Muscle of back (tissue), 13 donors: ENCODE results near the gene GFPT1. TPM values are rescaled to one million over a fixed set of nuclear protein-coding genes. Genes with fewer than 3 reads are reported as not detected.
"Not testable (repeated sequence)": the region's sequence is repeated elsewhere in the genome, so short reads cannot be mapped to it uniquely, and the experiment has no call there.

Experiments
- DNase-seq, 3 donors: peaks; one replicate each; pipeline versions ENCODE4 v3.0.0 to v3.0.0-alpha.2; 2013
- long read RNA-seq, 9 donors: transcript quantifications; one replicate each; lab custom pipeline, GENCODE V29; 2026
- polyA plus RNA-seq, 10 donors: library from polyadenylated mRNA; unstranded; fragments of 120-200 nt; gene quantifications; one replicate each; pipeline ENCODE4 v1.2.1, GENCODE V29; 2013; ENCODE audit not compliant: insufficient read length in 10 of 10

GFPT1 gene
- polyA plus RNA-seq, result 10 to 100 TPM; 30.4 to 42.2 (median 34.4) TPM
- long read RNA-seq, donor 1, full-length matches to known transcripts, result 7 of 7 reads
- long read RNA-seq, donor 1, partial matches to known transcripts, result 0 of 7 reads
- long read RNA-seq, donor 1, other reads (novel, unspliced or antisense), result 0 of 7 reads
- long read RNA-seq, donor 2, full-length matches to known transcripts, result 6 of 6 reads
- long read RNA-seq, donor 2, partial matches to known transcripts, result 0 of 6 reads
- long read RNA-seq, donor 2, other reads (novel, unspliced or antisense), result 0 of 6 reads
- long read RNA-seq, donor 3, result 0 reads
- long read RNA-seq, donor 4, full-length matches to known transcripts, result 6 of 6 reads
- long read RNA-seq, donor 4, partial matches to known transcripts, result 0 of 6 reads
- long read RNA-seq, donor 4, other reads (novel, unspliced or antisense), result 0 of 6 reads
- long read RNA-seq, donor 5, full-length matches to known transcripts, result 3 of 13 reads
- long read RNA-seq, donor 5, partial matches to known transcripts, result 10 of 13 reads
- long read RNA-seq, donor 5, other reads (novel, unspliced or antisense), result 0 of 13 reads
- long read RNA-seq, donor 6, full-length matches to known transcripts, result 3 of 14 reads
- long read RNA-seq, donor 6, partial matches to known transcripts, result 11 of 14 reads
- long read RNA-seq, donor 6, other reads (novel, unspliced or antisense), result 0 of 14 reads
- long read RNA-seq, donor 7, full-length matches to known transcripts, result 2 of 2 reads
- long read RNA-seq, donor 7, partial matches to known transcripts, result 0 of 2 reads
- long read RNA-seq, donor 7, other reads (novel, unspliced or antisense), result 0 of 2 reads
- long read RNA-seq, donor 8, full-length matches to known transcripts, result 4 of 10 reads
- long read RNA-seq, donor 8, partial matches to known transcripts, result 6 of 10 reads
- long read RNA-seq, donor 8, other reads (novel, unspliced or antisense), result 0 of 10 reads
- long read RNA-seq, donor 9, full-length matches to known transcripts, result 1 of 1 reads
- long read RNA-seq, donor 9, partial matches to known transcripts, result 0 of 1 reads
- long read RNA-seq, donor 9, other reads (novel, unspliced or antisense), result 0 of 1 reads

DNA sequence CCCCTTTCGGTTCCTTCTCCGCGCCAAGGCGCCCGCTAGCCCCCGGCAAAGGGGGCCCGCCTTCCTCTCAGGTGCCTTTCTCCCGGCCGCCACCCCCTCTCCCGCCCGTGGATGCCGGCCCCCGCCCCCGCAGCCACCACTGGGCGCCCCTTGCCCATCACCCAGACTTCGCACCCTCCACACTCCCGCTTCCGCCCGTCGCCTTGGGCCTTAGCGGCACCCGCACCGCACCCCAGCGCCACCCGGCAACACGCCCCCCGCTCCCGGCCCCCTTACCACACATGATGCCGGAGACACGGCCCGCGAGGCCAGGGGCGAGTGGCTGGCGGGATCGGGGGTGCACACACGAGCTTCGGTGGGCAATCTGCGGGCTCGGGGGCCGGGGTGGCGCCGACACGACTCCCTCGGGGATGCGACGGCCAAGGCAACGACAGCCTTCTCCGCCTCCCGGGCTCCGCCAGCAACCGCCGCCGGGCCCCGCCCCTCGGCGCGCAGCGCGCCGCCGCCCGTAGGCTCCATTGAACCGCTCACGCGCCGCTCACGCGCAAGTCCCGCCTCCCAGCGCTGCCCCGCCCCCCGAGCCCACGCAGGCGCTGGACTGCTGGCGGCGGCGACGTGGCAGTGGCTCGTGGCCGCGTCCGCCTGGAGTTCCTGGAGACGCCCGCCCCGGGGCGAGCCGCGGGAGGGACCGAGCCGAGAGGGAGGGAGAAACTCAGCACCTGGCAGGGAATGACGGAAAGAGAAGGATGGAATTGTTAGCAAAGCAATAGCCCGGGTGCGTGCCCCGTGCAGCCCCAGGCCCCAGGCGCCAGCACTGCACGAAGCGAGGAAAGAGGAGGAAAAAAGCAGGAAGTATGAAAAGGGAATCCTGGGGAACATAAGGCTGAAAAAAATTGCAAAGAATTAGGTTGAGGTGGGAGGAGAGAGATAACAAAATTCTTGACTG is at the start of gene GFPT1:
Gene GFPT1 (minus strand): TSS at position 439 of the 946 bp plus-strand sequence. CDS start 156 bp downstream, at position 283.
- peak; percentile 97 to 99 (median 97) for DNase-seq

DNA sequence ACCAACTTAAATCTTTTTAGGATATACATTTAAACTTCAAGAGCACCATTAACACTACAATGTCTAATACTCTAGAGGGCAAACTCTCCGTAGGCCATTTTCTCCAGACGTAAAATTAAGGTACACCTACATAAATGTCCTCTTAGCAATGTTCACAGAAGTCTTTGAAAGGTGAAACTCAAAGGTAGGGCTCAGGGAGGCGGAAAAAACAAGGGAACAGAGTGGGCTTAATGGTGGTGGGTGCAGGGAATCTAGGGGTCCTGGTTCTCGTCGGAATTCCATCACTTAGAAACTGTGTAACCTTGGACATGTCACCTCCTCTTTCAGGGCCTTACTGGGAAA is 49.5 kb upstream of the GFPT1 start:
- no peak for DNase-seq

- no peak for DNase-seq
These were observed 47.7 kb upstream of the GFPT1 start for GRCh38 chr2:69434753-69435152.

DNA sequence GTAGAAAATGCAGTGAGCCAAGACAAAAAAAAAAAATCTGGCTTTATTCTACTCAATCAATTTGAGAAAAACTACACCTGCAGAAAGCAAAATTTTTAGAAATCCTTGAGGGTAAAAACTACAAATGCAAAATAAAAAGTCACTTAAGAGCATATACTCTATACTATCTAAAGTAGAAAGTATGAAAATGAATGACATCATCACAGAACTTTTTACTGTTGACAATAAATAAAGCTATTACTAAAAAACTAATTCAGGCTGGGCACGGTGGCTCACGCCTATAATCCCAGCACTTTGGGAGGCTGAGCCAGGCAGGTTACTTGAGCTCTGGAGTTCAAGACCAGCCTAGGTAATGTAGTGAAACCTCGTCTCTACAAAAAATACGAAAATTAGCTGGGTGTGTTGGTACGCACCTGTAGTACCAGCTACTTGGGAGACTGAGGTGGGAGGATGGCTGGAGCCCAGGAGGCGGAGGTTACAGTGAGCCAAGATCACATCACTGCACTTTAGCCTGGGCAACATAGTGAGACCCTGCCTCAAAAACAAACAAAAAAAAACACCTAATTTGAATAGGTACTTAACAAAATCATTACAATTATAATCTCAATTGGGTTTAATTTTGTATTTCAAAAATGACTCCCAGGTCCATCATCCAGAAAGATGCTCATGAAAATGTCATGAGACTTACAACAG is 42.6 kb upstream of the GFPT1 start:
- DNase-seq, result no peak

GRCh38 chr2:69428981-69429380 is 42.0 kb upstream of the GFPT1 start:
- peak in 1 of 3 donors; percentile 7 for DNase-seq

- DNase-seq, result no peak
These were observed 37.4 kb upstream of the GFPT1 start for GRCh38 chr2:69424419-69424818.

- DNase-seq, result no peak
These were observed 35.2 kb upstream of the GFPT1 start for GRCh38 chr2:69422198-69422597.

GRCh38 chr2:69419111-69419510 is 32.1 kb upstream of the GFPT1 start:
- not testable (repeated sequence) for DNase-seq

DNA sequence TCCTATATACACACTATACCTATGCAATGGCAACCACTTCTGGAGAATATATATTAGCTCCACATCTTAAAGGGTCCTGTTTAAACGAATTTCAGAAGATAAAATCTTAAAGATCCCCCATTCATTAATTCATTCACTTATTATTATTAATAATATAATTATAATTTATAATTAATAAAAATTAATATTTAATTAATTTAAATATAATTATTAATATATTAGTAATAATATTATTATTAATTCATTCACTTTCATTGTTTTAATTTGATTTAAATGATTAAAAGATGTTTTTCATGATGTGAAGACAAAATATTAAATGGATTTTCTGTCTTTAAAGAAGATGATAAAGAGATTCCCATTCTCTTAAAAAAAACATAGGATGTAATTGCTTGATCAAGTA is 29.1 kb upstream of the GFPT1 start:
- no peak for DNase-seq

GRCh38 chr2:69411120-69411519 is 24.1 kb upstream of the GFPT1 start:
- no peak for DNase-seq

- DNase-seq, result no peak
These were observed 18.3 kb upstream of the GFPT1 start for GRCh38 chr2:69405306-69405705.

DNA sequence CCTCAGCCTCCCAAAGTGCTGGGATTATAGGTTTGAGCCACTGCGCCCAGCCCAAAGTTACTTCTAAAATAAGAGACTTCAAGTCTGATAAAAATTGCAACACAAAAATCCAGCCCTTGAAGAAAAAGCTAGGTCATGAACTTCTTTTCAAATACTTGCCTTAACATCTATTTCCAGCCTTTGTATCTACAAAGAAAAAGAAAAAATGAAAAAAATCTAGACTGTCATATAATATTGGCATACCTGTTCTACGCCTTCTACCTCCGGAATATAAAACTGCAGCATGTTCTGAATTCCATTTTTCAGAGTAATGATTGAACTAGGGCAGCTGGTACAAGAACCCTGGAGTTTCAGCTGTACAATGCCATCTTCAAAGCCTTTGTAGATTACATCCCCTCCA is 13.1 kb upstream of the GFPT1 start:
- no peak for DNase-seq

GRCh38 chr2:69397234-69397633 is 10.2 kb upstream of the GFPT1 start:
- no peak for DNase-seq

DNA sequence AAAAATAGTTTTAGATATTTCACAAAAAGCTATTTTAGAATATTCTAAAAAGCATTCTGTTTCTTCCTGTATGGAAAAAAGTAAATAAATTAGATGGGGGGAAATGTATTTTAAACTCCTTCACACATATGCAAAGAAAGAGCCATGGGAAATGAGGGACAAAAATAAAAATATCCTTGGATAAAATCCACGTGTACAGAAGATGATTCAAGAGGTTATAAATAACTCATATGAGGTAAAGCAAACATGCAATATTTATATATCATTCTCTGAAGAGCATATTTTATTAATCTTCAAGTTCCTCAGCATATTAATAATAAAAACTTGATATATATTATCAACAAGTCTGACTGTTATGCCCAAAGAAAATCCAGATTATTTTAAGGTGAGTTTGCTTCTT is 8.8 kb upstream of the GFPT1 start:
- no peak for DNase-seq

- DNase-seq, result no peak
These were observed 6.9 kb upstream of the GFPT1 start for GRCh38 chr2:69393963-69394362.

DNA sequence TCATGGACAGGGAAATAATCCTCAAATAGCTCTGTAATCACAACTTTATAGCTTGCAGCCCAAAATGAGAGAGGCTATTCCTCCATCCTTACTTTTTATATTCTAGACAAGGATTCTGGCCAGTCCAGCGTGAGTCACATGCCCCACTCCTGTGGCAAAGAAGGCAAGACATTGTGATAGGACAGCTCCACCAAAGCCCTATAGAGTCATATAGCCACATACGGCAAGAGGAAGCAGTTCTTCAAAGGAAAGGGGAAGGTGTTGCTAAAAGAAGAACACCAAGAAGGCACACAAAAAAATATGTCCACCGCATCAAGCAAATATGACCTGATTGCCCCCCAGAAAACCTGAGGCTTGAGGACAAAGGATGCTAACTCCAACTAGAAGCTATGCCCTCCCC is 3.4 kb upstream of the GFPT1 start:
- DNase-seq, result no peak

DNA sequence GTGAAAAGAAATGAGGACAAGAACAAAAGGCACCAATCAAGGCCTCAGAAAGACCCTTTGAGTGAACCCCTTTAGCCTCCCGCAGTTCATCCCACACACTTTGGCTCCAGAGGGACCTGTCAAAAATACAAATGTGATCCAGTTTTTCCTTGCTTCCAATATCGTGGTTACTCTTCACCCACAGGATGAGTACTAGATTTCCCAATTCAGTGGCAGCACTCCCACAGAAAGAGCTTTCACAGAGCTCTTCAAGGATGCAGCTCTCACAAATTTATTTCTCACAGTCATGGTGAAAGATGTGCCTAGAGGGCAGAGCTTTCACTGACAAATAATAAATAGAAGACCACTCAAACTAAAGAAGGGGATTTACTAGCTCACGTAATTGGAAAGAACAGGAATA is 3.0 kb upstream of the GFPT1 start:
- DNase-seq, result no peak

- DNase-seq, result no peak
These were observed 2.2 kb upstream of the GFPT1 start for GRCh38 chr2:69389271-69389670.

DNA sequence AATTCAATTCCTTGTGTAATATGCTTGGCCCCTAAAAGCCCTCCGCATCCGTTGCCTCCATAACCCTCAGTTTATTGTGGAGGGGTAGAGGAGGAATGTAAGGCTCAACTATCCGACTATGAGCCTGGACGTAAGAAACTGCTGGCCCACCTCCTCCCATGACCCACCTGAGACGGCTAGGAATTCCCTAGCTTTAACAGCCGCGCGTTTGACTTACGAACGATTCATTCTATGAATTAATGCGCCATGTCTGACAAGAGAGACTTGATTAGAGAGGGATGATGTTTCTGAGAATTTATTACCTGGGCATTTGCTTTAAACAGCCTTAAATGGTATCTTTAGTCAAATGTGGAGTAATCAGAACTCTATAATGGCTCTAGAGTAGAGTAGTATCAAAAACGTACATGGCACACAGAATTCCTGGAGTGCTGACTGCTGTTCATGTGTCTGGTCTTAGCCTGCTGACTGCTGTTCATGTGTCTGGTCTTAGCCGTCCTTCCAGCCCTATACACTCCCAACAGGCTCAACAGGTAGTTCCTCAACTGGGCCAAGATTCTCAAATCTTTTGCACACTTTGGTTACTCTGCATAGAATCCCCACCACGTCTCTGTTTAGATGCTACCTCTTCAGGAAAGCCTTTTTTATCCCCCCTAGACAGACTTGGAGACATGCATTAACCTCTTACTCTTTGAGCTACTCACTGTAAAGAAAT is 899 bp upstream of the GFPT1 start:
- peak in 1 of 3 donors; percentile 37 for DNase-seq

DNA sequence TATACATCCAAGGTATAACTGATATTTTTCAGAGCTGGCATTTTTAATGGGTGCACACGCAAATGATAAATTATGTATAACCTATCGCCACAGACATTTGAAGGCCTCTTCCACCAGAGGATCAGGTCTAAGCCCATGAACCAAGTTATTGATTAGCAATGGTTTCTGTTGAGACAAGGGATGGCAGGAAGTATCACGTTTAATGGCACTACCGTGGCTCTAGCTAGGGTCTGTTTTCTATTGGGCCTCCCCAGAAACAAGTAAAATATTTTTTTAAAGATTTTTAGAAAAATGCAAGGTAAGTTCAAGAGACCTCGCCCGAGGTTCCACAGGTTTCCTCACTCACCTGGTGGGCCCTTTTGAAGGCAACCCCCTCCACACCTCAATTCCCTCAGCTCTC is 667 bp downstream of the GFPT1 start:
- DNase-seq, result peak in 1 of 3 donors; percentile 8
